ENCODE measurements around the gene HEXIM1.

DNA sequence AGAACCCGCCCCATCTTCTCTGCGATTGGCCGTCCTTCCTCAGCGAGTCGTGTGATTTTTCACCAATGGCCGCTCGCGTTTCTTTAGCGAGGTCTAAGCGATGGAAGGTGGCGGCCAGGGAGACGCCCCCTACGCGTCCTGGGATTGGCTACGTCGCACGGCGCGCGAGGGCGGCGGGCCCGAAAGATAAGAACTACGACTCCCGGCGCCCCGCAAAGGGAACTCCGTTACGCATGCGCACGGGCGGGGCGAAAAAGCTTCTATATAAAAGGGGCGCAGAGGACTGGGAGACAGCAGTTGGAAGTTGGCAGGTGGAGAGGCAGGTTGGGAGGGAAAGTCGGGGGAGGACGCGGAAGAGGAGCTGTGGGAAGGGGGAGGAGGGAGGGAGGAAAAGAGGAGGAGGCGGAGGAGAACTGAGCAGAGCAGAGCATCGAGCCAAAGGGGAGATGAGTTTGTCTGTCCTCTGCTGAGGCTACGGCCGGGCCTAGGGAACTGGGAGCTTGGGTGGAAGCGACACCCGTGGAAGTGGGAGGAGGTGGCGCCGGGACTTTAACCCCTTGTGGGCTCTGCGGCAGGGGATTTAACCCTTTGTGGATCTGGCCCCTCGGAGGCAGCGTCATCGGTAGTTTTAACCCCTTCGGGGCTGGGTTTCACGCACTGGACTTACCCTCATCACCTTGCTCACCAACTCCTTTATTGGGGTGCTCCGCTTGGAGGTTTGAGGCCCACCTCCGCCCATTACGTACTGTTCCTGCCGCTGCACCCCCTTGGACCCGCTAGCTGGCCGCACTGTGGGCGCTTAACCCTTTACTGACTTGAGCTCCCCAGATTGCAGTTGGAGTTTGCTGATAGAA is at the start of gene HEXIM1:
- TF ChIP-seq POLR2A (IDR thresholded peaks at IDR 0.05; ENCODE audit: low read depth, low read length) (peak; percentile 100), POLR2AphosphoS5 (IDR thresholded peaks at IDR 0.05; ENCODE audit: low read depth, low read length) (peak; percentile 100)
